Measurements from ENCODE around the gene FAM193A. TPM values are rescaled to one million over a fixed set of nuclear protein-coding genes. Genes with fewer than 3 reads are reported as not detected.

Gene FAM193A, protein sequence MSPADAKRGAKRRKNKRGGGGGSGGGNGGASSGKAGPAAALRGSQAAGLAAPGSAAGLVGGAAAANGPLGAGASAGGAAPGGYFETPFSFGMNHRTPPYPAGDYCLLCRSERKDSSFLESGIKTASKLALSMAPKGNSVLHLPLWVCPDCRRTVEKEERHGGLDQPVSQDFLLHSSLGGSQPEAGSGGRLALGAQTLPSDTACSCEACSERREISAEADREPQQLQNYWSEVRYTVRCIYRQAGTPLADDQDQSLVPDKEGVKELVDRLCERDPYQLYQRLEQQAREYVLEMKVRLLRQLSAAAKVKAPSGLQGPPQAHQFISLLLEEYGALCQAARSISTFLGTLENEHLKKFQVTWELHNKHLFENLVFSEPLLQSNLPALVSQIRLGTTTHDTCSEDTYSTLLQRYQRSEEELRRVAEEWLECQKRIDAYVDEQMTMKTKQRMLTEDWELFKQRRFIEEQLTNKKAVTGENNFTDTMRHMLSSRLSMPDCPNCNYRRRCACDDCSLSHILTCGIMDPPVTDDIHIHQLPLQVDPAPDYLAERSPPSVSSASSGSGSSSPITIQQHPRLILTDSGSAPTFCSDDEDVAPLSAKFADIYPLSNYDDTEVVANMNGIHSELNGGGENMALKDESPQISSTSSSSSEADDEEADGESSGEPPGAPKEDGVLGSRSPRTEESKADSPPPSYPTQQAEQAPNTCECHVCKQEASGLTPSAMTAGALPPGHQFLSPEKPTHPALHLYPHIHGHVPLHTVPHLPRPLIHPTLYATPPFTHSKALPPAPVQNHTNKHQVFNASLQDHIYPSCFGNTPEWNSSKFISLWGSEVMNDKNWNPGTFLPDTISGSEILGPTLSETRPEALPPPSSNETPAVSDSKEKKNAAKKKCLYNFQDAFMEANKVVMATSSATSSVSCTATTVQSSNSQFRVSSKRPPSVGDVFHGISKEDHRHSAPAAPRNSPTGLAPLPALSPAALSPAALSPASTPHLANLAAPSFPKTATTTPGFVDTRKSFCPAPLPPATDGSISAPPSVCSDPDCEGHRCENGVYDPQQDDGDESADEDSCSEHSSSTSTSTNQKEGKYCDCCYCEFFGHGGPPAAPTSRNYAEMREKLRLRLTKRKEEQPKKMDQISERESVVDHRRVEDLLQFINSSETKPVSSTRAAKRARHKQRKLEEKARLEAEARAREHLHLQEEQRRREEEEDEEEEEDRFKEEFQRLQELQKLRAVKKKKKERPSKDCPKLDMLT (N-terminal part only)
- 10 to 100 TPM; 37.0 to 37.7 TPM for total RNA-seq

DNA sequence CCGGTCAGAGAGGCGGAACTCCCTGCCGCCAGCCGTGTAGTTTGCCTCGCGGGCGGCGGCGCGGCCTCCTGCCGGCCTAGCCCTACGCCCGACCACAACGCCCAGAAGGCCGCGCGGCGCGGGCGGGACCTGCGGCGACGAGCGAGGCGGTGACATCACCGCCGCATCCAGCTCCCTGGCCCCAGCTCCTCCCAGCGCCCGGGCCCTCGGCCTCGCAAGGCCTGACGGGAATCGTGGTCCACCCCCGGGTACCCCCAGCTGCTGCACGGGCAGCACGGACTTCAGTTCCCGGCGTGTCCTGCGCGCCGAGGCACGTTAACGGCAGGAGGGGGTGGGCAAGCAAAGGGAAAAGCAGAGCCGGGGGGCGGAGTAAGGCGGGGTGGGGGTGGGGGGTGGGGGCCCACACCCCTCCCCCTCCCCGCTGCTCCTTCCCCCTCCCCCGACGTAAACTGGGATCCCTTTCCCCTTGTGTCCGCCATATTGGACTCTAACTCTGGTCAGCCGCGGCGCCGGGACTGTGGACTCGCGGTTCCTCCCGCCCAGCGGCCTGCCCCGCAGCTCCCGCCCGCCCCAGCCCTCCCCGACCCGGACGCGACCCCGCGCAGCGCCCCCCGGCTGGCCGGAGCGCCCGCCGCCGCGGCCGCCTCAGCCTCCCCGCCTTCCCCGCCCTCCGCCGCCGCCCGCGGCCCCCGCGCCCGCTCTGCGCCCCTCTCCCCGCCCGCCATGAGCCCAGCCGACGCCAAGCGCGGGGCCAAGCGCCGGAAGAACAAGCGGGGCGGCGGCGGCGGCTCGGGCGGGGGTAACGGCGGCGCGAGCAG, at the start of gene FAM193A:
FAM193A (plus strand) TSS at position 455 of the 818 bp plus-strand sequence; CDS start at position 724, 269 bp downstream.
- Mint-ChIP-seq H3K36me3 (peaks cover 2% of the 10 kb centered on the region), H3K9me3 (no peaks in the 10 kb centered on the region), H3K4me3 (peak within 1 kb of the TSS; percentile 94), H3K27me3 (no peaks in the 10 kb centered on the region), H3K4me1 (peaks cover 18% of the 10 kb centered on the region), H3K27ac (peak within 1 kb of the TSS; percentile 94)
- DNase-seq (peak; percentile 97), ATAC-seq (ENCODE audit: low read depth) (peak; percentile 95)
- POLR2A ChIA-PET, result interaction anchor here (0.5 to 2.5 kb wide), 12 partner anchors 34 to 427 kb away, joined by 3 to 13 read pairs (median 3); partner anchors contain the start of genes CFAP99, GRK4, RNF4 and ZFYVE28

DNA sequence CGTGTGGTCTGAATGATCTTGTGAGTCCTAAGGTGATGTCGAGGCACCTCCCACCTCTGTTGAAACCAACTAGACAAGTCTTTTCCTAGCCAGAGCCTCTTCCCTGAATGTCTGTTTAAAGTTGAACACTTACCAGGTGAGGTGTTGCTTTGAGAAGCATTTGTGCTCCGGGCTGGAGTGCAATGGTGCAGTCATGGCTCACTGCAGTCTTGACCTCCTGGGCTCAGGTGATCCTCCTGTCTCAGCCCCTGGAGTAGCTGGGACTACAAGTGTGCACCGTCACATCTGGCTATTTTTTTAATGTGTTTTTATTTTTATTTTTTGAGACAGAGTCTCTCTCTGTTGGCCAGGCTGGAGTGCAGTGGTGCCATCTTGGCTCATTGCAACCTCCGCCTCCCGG, 49.5 kb upstream of the FAM193A start:
- no peak overlapping the region for H3K4me3 Mint-ChIP-seq

DNA sequence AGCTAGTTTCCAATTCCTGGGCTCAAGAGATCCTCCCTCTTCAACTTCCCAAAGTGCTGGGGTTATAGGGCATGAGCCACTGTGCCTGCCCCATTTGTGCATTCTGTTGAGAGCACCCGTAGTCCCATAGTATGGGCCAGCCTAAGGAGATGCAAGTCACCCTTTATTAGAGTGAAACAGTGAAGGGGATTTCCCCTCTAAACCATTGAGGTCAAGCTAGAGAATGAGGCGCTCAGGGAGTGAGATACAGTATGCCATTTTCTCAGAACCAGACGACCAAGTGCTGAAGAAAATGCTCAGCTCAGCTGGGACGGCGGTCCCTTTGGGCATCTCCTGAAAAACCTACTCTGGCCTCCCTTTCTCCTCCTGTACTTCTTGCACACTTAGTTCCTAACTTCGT, 48.8 kb upstream of the FAM193A start:
- POLR2A ChIA-PET, result interaction anchor here (1.8 kb wide), 1 partner anchor 19 kb away, joined by 9 read pairs; the partner anchor contains the start of gene RNF4
- DNase-seq, result no peak
- H3K4me1 Mint-ChIP-seq, result peaks cover 49% of the 10 kb centered on the region
- ATAC-seq (ENCODE audit: low read depth), result no peak
- H3K4me3 Mint-ChIP-seq, result no peak overlapping the region
- H3K27ac Mint-ChIP-seq, result no peak overlapping the region
- peaks cover 18% of the 10 kb centered on the region for H3K36me3 Mint-ChIP-seq
- H3K9me3 Mint-ChIP-seq, result no peaks in the 10 kb centered on the region
- H3K27me3 Mint-ChIP-seq, result no peaks in the 10 kb centered on the region

More for the DNA sequence above, 49.5 kb upstream of the FAM193A start:
- DNase-seq, result no peak
- POLR2A ChIA-PET, result interaction anchor here (1.8 kb wide), 1 partner anchor 18 kb away, joined by 9 read pairs; the partner anchor contains the start of gene RNF4
- Mint-ChIP-seq H3K9me3 (no peaks in the 10 kb centered on the region), H3K4me1 (peaks cover 51% of the 10 kb centered on the region), H3K36me3 (peaks cover 18% of the 10 kb centered on the region), H3K27ac (no peak overlapping the region), H3K27me3 (no peaks in the 10 kb centered on the region)
- no peak for ATAC-seq (ENCODE audit: low read depth)

DNA sequence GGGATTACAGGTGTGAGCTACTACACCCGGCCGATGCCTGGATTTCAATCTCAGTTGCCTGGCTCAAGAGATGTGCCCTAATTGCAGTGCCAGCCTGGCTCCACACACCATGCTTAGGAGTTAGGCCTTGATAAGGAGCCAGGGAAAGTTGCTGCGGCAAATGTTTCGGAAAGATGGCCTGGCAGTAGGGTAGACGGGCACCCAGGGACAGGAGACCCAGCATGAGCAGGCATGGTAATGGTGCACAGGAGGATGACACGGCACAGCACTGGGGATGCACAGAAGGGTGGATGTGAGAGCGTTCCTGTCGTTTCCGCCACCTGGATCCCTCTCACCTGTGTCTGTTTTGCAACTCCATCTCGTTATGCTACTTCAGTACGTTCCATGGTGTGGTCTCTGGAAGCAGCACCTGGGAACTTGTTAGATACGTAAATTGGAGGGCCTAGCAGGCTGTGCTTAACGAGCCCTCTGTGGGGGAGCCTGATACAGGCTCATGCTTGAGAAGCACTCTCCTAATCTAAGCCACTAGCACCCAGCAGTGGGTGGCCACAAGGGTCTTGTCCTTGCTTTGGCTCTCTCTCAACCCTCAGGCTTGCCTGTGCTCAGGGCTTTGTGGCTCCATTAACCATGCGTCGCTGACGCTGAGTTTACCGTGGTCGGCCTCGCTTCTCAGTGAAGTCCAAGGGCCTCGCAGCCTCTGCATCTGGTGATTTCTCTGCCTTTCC, 47.2 kb upstream of the FAM193A start:
- POLR2A ChIA-PET, result interaction anchor here (1.8 kb wide), 1 partner anchor 20 kb away, joined by 9 read pairs; the partner anchor contains the start of gene RNF4

DNA sequence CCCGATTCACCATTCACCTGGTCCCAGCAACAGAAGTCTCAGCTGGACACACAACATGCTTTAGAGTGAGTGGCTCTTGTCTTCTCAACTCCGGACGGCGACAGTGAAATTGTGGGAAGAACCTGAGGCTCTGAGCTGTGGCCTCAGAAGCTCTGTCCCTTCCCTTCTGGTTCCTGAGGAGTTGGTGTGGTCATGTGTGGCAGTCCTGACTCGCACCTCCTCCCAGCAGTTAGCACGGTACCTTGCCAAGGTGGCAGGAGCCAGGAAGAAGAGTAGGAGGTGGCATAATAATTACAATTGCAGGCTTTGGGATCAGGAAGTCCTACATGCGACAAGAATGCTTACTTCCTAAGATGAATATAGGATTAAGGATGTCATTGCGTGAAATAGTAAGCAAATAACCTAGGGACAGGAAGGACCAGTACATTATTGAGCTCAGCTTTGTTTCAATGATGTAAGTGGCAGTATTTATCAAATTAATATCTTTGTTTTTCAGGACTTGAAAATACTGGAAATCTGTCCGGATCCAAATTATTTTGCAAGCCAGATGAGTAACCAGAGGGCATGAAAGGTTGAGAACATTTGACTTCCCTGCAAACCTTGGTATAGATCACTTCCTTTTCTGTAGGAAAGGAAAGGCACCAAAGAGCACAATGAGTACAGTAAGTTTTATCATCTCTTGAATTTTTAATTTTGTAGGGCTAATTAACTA, 46.5 kb upstream of the FAM193A start:
- no peaks in the 10 kb centered on the region for H3K27me3 Mint-ChIP-seq

More for the DNA sequence above, 47.2 kb upstream of the FAM193A start:
- no peaks in the 10 kb centered on the region for H3K9me3 Mint-ChIP-seq
- no peaks in the 10 kb centered on the region for H3K27me3 Mint-ChIP-seq
- no peak for ATAC-seq (ENCODE audit: low read depth)
- peaks cover 24% of the 10 kb centered on the region for H3K36me3 Mint-ChIP-seq
- H3K4me3 Mint-ChIP-seq, result no peak overlapping the region
- H3K4me1 Mint-ChIP-seq, result peaks cover 38% of the 10 kb centered on the region
- DNase-seq, result no peak
- no peak overlapping the region for H3K27ac Mint-ChIP-seq

DNA sequence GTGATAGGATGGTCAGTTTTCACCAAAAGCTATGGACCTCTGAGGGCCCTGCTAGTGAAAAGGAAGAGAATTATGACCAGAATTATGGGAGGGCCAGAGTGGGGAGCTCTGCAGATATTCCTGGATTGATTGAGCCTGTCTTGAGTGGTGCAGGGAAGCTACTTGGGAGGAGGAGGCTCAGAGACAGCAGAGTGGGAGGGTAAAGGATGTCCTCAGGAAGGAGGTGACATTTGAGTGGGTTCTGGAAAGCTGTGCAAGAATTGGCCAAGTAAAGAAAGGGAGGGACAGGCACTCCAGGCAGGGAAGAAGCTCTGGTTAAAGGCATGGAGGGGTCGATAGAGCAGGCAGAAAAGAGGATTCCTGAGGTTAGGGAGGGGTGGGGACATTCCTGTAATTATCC, 43.5 kb upstream of the FAM193A start:
- Mint-ChIP-seq H3K9me3 (no peaks in the 10 kb centered on the region), H3K4me1 (peaks cover 15% of the 10 kb centered on the region), H3K36me3 (peaks cover 34% of the 10 kb centered on the region), H3K4me3 (no peak overlapping the region), H3K27me3 (no peaks in the 10 kb centered on the region), H3K27ac (no peak overlapping the region)
- DNase-seq (no peak), ATAC-seq (ENCODE audit: low read depth) (no peak)
- POLR2A ChIA-PET, result interaction anchor here (0.5 kb wide), 1 partner anchor 88 kb away, joined by 3 read pairs; no protein-coding TSS in a partner anchor

More for the DNA sequence above, 46.5 kb upstream of the FAM193A start:
- ATAC-seq (ENCODE audit: low read depth) (no peak), DNase-seq (no peak)
- no peak overlapping the region for H3K4me3 Mint-ChIP-seq
- POLR2A ChIA-PET, result interaction anchor here (0.5 kb wide), 1 partner anchor 35 kb away, joined by 3 read pairs; no protein-coding TSS in a partner anchor
- peaks cover 26% of the 10 kb centered on the region for H3K36me3 Mint-ChIP-seq
- peaks cover 32% of the 10 kb centered on the region for H3K4me1 Mint-ChIP-seq
- no peak overlapping the region for H3K27ac Mint-ChIP-seq
- H3K9me3 Mint-ChIP-seq, result no peaks in the 10 kb centered on the region

DNA sequence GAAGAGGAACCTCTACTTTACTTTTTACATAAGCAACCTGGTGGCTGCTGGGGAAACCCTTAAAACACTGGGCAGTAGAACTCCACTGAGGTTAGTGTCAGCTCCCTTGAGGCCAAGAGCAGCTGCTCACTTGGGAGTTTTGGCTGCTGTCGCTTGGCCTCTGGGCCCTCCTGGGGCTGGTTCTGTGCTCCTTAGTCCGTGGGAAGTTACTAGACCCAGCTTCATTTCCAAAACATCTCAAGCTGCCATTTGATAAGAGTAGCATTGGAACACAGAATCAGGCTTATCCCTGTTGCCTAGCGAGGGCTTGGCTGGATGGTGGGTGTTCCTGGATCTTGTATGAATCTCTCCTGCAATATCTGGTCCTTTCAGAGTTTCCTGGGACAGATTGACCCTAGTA, 41.5 kb upstream of the FAM193A start:
- H3K36me3 Mint-ChIP-seq, result peaks cover 36% of the 10 kb centered on the region
- H3K27ac Mint-ChIP-seq, result no peak overlapping the region
- ATAC-seq (ENCODE audit: low read depth) (no peak), DNase-seq (no peak)
- POLR2A ChIA-PET, result interaction anchor here (0.9 kb wide), 1 partner anchor 10 kb away, joined by 3 read pairs; no protein-coding TSS in a partner anchor
- H3K9me3 Mint-ChIP-seq, result no peaks in the 10 kb centered on the region
- H3K4me3 Mint-ChIP-seq, result no peak overlapping the region
- no peaks in the 10 kb centered on the region for H3K27me3 Mint-ChIP-seq
- H3K4me1 Mint-ChIP-seq, result peaks cover 11% of the 10 kb centered on the region

DNA sequence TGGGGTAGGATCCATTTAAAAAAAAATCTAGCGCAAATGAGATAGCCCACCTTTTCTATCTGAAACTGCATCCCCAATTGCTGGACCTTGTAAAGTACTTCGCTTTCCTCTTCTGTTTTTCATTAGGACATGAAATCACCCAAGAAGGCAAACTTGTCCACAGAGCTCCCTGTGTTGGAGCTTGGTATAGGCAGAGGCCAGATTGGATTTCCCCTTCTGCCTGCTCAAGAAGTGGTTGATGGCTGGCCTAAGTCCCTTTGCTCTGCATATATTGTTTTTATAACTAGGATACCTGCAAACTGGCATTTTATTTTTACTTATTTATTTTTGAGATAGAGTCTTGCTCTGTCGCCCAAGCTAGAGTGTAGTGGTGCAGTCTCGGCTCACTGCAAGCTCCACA, 39.1 kb upstream of the FAM193A start:
- Mint-ChIP-seq H3K27me3 (no peaks in the 10 kb centered on the region), H3K27ac (no peak overlapping the region), H3K9me3 (no peaks in the 10 kb centered on the region), H3K4me1 (peaks cover 10% of the 10 kb centered on the region), H3K4me3 (no peak overlapping the region), H3K36me3 (peaks cover 39% of the 10 kb centered on the region)
- ATAC-seq (ENCODE audit: low read depth), result no peak
- DNase-seq, result no peak
- POLR2A ChIA-PET, result no interaction called here

DNA sequence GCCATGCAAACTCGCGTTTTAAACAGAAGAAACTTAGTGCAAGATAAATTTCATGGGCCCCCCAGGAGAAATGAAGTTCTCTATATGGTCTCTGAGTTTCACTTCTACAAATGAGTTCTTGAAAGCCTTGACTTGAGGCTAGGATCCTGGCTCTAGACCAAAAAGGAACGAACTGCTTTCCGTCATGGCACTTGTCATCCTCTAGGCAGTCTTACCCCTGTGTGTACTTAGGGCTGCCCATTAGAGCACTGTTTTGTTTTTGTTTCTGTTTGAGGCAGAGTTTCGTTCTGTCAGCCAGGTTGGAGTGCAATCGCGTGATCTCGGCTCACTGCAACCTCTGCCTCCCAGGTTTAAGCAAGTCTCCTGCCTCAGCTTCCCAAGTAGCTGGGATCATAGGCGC, 38.5 kb upstream of the FAM193A start:
- H3K4me1 Mint-ChIP-seq, result peaks cover 9% of the 10 kb centered on the region
- H3K27me3 Mint-ChIP-seq, result no peaks in the 10 kb centered on the region
- no peak overlapping the region for H3K4me3 Mint-ChIP-seq
- H3K27ac Mint-ChIP-seq, result no peak overlapping the region
- no peaks in the 10 kb centered on the region for H3K9me3 Mint-ChIP-seq
- ATAC-seq (ENCODE audit: low read depth) (no peak), DNase-seq (no peak)
- POLR2A ChIA-PET, result no interaction called here
- peaks cover 35% of the 10 kb centered on the region for H3K36me3 Mint-ChIP-seq

DNA sequence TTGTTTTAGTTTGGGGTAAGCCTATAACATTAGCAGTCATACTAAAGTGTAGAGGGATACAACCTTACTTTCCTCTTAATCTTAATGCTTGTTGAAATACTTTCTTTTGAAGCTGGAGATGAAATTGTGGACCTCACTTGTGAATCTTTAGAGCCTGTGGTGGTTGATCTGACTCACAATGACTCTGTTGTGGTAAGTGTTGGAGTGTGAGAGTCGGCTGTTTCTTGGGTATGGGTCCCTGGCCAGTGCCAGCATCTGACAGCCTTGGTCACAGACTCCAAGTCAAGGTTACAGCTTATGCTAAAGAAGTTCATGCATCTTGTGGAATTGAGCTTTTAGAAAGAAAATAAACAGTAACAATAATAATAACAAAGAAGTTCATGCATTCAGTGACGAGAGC, 35.9 kb upstream of the FAM193A start:
- H3K27ac Mint-ChIP-seq, result no peak overlapping the region
- ATAC-seq (ENCODE audit: low read depth), result no peak
- peaks cover 35% of the 10 kb centered on the region for H3K36me3 Mint-ChIP-seq
- no peaks in the 10 kb centered on the region for H3K27me3 Mint-ChIP-seq
- POLR2A ChIA-PET, result no interaction called here
- H3K9me3 Mint-ChIP-seq, result no peaks in the 10 kb centered on the region
- no peak for DNase-seq
- peaks cover 6% of the 10 kb centered on the region for H3K4me1 Mint-ChIP-seq
- no peak overlapping the region for H3K4me3 Mint-ChIP-seq

DNA sequence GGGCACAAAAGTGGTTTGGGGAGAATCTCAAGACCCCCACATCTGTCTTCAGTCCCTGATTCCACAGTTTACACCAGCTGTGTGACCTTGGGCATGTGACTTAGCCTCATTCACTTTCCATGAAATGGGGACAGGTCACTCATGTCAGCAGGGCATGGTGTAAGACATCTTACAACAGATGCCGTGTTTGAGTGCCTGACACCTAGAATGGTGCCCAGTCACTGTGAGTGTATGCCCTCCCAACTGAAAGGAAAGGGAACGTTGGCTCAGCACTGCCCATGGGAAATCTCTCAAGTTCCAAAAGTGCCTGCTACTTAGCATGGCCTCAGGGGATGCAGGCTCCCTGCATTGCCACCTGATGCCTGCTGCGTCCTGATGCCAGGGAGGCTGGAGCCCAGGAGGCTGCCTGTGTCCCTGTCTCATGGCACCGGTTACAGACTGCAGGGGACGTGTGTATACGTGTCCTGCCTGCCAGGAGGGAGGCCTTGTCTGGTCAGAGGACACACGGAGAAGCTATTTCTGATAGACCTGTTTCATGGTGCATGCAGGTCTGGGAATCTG, 35.3 kb upstream of the FAM193A start:
- H3K9me3 Mint-ChIP-seq, result no peaks in the 10 kb centered on the region
- DNase-seq, result no peak
- peaks cover 35% of the 10 kb centered on the region for H3K36me3 Mint-ChIP-seq
- H3K4me1 Mint-ChIP-seq, result peaks cover 6% of the 10 kb centered on the region
- H3K4me3 Mint-ChIP-seq, result no peak overlapping the region
- POLR2A ChIA-PET, result no interaction called here
- H3K27ac Mint-ChIP-seq, result no peak overlapping the region
- H3K27me3 Mint-ChIP-seq, result no peaks in the 10 kb centered on the region
- no peak for ATAC-seq (ENCODE audit: low read depth)

All from activated naive CD8-positive, alpha-beta T cell treated with anti-CD3 and anti-CD28 coated beads, Interleukin-2, amount 10 ng/mL, durations not matched to agents 7 days and 5 days (primary cell).